NCI-H226 (cell line): ENCODE measurements around the gene SCUBE1.
A peak's percentile ranks its signal among the peaks of the same experiment; 100 is the strongest.
"Not testable (repeated sequence)": the region's sequence is repeated elsewhere in the genome, so short reads cannot be mapped to it uniquely, and the experiment has no call there.

Experiments
- DNase-seq: peaks from one replicate; pipeline ENCODE4 v3.0.0-alpha.2; 2015

SCUBE1 gene

DNA sequence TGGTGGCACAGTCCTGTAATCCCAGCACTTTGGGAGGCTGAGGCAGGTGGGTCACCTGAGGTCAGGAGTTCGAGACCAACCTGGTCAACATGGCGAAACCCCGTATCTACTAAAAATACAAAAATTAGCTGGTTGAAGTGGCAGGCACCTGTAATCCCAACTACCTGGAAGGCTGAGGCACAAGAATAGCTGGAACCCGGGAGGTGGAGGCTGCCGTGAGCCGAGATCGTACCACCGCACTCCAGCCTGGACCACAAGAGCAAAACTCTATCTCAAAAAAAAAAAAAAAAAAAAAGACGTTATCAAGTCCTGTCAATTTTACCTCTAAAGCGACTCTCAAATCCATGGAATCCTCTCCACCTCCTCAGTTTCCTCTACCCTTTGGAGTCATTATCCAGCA, 12.5 kb upstream of the SCUBE1 start:
- not testable (repeated sequence) for DNase-seq

GRCh38 chr22:43351966-43352345, 8.8 kb upstream of the SCUBE1 start:
- DNase-seq, result no peak

DNA sequence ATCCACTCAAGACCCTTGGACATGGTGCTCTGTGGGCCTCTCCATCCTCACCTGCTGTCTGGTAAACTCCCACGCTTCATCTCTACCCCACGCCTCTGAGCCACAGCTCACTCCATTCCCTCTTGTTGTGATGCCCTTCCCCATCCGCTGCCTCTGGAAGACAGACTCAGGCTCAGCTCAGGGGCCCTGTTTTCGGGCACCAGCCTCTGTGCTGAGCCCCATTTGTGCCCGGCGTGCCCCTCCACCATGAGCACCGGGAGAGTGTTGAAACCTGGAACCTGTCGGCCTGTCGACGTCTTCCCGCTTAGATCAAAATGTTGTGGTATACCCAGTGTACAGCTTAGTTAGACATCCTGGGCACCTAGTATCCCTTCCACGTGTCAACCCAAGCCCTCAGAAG, 6.5 kb upstream of the SCUBE1 start:
- no peak for DNase-seq

DNA sequence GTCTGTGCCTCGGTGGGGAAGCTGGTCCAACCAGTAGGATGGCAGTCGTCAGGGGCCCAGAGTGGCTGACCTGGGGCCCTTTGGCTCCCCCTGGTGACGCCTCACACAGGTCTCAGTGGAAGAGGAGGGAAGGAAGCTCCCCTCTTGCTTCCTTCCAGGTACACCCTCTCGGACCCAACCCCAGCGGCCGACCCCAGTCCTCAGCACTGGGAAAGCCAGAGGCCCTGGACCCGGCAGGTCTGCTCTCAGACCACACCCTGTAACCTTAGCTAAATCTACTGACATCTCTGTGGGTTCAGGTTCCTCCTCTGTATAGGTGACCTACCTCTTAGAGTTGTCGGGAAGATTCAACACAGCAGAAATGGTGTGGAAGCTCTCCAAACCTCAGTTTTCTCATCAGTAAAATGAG, 3.4 kb upstream of the SCUBE1 start:
- no peak for DNase-seq

GRCh38 chr22:43345761-43346301, 2.7 kb upstream of the SCUBE1 start:
- DNase-seq, result no peak

- DNase-seq, result no peak
Measured at GRCh38 chr22:43345356-43345755, 2.2 kb upstream of the SCUBE1 start.

DNA sequence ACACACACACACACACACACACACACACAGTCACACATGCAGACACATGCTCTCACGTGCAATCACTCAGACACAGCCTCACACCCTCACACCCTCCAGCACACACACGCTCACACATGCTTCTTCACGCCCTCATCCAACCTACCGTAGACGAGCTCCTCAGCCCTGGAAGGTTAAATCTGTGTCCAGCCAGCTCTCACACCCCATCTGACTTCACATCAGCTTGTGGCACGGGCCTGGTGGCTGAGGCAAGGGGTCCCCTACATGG, 1.3 kb upstream of the SCUBE1 start:
- DNase-seq, result no peak

GRCh38 chr22:43343670-43344519, 723 bp upstream of the SCUBE1 start:
- DNase-seq, result no peak

GRCh38 chr22:43342347-43343261, 568 bp downstream of the SCUBE1 start:
- no peak for DNase-seq

- no peak for DNase-seq
Measured at GRCh38 chr22:43341565-43341964, 1.6 kb downstream of the SCUBE1 start.

- no peak for DNase-seq
Measured at GRCh38 chr22:43338766-43339345, 4.3 kb downstream of the SCUBE1 start.

- no peak for DNase-seq
Measured at GRCh38 chr22:43337946-43338345, 5.2 kb downstream of the SCUBE1 start.

DNA sequence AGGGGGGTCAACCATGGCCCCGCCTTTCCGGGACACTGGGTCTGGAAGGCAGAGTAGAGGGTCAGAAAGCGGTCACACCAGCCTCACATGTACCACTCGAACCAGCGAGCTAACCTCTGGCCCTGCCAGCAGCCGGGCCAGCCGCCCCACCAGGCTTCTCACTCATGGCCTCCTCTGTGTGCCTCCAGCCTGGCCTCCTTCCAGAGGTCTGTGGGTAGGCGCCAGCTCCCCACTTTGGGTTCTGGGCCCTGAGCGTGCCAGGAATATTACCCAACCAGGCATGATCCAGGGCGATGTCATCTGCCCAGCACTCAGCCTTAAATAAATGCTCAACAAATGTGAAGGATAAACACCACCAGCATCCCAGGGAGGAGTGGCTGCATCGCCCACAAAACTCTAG, 5.8 kb downstream of the SCUBE1 start:
- peak; percentile 49 for DNase-seq

DNA sequence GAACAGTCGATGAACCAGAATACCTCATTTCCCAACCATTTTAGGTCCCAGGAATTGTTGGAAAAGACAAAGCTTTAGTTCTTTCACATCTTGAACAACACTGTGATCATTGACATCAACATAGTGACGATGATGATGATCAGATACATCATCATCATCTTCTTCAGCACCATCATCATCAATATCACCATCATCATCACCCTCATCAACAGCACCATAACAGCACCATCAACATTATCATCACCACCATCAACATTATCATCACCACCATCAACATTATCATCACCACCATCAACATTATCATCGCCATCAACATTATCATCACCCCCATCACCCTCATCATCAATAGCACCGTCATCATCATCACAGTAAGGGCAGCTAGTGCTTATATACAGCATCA, 8.8 kb downstream of the SCUBE1 start:
- DNase-seq, result no peak

- DNase-seq, result no peak
Measured at GRCh38 chr22:43333978-43334377, 9.2 kb downstream of the SCUBE1 start.

GRCh38 chr22:43333156-43333555, 10.0 kb downstream of the SCUBE1 start:
- DNase-seq, result no peak

DNA sequence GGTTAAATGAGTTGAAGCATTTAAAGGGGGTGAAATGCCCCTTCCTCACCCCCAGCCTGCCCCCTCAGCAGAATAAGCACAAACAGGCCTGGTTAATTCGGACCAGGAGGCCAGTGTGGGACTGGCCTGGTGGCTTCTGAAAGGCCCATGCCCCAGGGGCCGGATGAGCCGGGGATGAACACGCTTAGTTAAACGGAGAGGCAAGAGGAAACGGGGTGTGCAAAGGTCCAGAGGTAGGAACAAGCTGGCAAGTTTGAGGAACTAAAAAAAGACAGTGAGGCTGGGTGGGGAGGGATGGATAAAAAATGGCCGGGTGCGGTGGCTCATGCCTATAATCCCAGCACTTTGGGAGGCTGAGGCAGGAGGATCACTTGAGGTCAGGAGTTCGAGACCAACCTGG, 11.5 kb downstream of the SCUBE1 start:
- DNase-seq, result no peak

DNA sequence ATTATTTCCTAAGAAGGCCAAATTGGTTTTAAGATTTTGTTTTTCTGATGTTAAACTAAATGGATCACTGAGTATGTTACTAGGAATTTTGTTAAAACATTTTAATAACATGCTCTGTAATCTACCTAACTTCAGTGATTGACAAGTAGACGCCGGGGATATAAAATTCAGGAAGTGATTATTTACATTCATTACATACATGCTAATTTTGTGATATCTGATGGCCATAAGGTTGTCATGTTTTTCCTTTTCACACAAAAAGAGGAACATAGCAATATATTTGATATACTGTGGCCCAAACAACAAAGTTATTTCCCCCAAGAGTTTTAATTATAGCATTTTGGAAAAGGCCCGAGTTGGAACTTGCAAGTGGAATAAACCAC, 12.1 kb downstream of the SCUBE1 start:
- no peak for DNase-seq

- DNase-seq, result no peak
Measured at GRCh38 chr22:43330178-43331068, 12.7 kb downstream of the SCUBE1 start.

DNA sequence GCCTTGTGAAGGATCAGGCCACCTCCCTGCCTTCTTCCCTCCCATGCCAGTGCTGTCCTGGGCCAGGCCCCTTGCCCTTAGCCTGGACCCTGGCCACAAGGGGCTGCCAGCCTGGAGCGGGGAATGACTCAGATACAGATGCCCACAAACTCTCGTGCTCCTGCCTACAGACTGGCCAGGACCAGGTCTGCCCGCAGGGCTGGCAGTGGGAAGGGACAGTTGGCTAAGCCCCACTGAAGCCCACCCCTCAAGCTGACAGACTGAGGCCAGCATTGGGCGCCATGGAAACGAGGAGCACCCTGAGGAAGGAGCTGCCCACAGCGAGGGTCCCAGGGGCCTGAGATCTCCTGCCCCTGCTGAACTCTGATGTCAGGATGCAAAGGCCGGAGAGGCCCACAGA, 14.1 kb downstream of the SCUBE1 start:
- DNase-seq, result no peak

DNA sequence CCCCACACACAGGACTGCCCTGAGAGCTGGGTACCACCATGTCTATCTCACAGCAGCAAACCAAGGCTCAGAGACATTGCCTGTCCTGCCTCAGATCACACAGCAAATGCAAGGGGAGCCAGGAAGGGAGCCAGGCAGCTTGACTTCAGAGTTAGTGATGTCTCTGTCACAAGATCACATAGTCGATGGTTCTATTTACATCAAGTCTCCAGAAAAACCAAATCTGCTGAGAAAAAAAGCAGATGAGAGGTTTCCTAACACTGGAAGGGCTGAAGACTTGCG, 16.1 kb downstream of the SCUBE1 start:
- no peak for DNase-seq

GRCh38 chr22:43326331-43327156, 16.6 kb downstream of the SCUBE1 start:
- DNase-seq, result no peak
